HUES64 (cell line): Measurements from ENCODE around the gene ARHGEF3.

Experiments used
- H3K27ac ChIP-seq: 2 replicates; pipeline ENCODE4 v1.7.0; 2013; ENCODE audit warnings: low read depth, low read length, inconsistent platforms
- H3K27me3 ChIP-seq: 2 replicates; pipeline ENCODE4 v1.6.1; 2013; ENCODE audit warnings: mild to moderate bottlenecking, low read length; ENCODE audit not compliant: insufficient read depth
- H3K36me3 ChIP-seq: 2 replicates; pipeline ENCODE4 v1.6.1; 2013; ENCODE audit warnings: mild to moderate bottlenecking, low read length; ENCODE audit not compliant: insufficient read depth
- H3K4me1 ChIP-seq: 2 replicates; pipeline ENCODE4 v1.6.1; 2013; ENCODE audit warnings: mild to moderate bottlenecking, low read length, moderate library complexity; ENCODE audit not compliant: insufficient read depth
- H3K4me3 ChIP-seq: 2 replicates; pipeline ENCODE4 v1.5.1; 2013; ENCODE audit warnings: mild to moderate bottlenecking, low read length, moderate library complexity
- H3K9ac ChIP-seq: 2 replicates; pipeline ENCODE4 v1.6.1; 2013; ENCODE audit warnings: mild to moderate bottlenecking, low read depth, low read length
- H3K9me3 ChIP-seq: 2 replicates; pipeline ENCODE4 v1.6.1; 2013; ENCODE audit warnings: low read depth, low read length; ENCODE audit not compliant: insufficient read depth
- WGBS: fragments of 150-250, 120-280 bp; methylation state at CpG from one replicate; pipeline ENCODE4 v1.1.7; 2013; ENCODE audit warnings: missing lambda C conversion rate; 5-methylcytosine and 5-hydroxymethylcytosine counted together

ARHGEF3 gene

GRCh38 chr3:56790016-56790821 lies 11.5 kb downstream of the ARHGEF3 start:
- H3K27ac ChIP-seq = no peak overlapping the region
- WGBS = 95% methylated on average over 6 of the region's 6 CpGs
- no peaks in the 10 kb centered on the region for H3K27me3 ChIP-seq
- H3K9me3 ChIP-seq = no peaks in the 10 kb centered on the region
- H3K4me1 ChIP-seq = peaks cover 3% of the 10 kb centered on the region
- no peak overlapping the region for H3K9ac ChIP-seq
- no peak overlapping the region for H3K4me3 ChIP-seq
- no peaks in the 10 kb centered on the region for H3K36me3 ChIP-seq

DNA sequence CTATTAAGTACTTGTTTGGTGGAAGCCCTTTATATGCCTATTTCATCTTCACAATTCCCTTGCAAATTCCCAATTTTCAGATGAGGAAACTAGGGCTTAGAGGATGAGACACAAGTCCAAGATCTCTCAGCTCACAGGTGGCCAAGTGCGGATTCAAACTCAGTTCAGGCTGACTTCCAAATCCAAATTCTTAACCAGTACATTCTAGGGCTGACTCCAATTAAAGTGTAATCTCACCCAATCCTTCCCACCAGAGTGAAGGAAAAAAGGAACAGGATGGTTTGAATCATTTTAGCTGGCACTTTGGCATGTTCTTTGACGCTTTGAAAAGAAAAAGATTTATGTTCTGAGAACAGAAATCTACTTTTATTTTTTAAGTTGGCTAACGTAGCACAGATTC lies 12.7 kb downstream of the ARHGEF3 start:
- no peaks in the 10 kb centered on the region for H3K36me3 ChIP-seq
- H3K9ac ChIP-seq = no peak overlapping the region
- H3K27me3 ChIP-seq = no peaks in the 10 kb centered on the region
- peaks cover 3% of the 10 kb centered on the region for H3K4me1 ChIP-seq
- H3K27ac ChIP-seq = no peak overlapping the region
- WGBS = 57% methylated on average over 2 of the region's 3 CpGs
- H3K4me3 ChIP-seq = no peak overlapping the region
- H3K9me3 ChIP-seq = no peaks in the 10 kb centered on the region

- H3K4me3 ChIP-seq = no peak overlapping the region
- no peaks in the 10 kb centered on the region for H3K36me3 ChIP-seq
- peaks cover 3% of the 10 kb centered on the region for H3K4me1 ChIP-seq
- H3K27ac ChIP-seq = no peak overlapping the region
- 98% methylated on average over 2 of the region's 2 CpGs for WGBS
- H3K27me3 ChIP-seq = no peaks in the 10 kb centered on the region
- no peak overlapping the region for H3K9ac ChIP-seq
- no peaks in the 10 kb centered on the region for H3K9me3 ChIP-seq
Measured at GRCh38 chr3:56788521-56788920, 13.2 kb downstream of the ARHGEF3 start.

DNA sequence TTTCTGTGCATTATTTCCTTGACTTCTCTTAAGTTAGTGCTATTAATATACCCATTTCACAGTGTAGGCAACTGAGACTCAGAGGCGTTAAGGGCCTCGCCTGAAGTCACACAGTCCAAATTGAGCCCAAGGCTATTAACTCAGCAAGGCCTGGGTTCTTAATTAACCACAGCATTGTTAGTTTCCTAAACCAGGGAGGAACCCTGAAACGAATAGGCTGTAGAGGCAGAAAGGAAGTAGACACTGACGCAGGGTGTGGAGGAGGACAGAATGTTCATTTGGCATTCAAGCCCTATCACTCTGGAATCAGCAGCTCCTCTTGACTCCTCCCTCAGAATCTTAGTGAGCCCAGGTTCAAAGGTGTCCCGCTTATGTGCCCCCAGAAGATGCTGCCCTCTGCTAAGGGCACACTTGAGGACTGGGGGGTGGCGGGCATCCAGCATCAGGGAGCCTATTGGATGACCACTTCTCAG lies 13.9 kb downstream of the ARHGEF3 start:
- WGBS = 93% methylated on average over 6 of the region's 6 CpGs
- Histone ChIP-seq H3K36me3 (no peaks in the 10 kb centered on the region), H3K4me3 (no peak overlapping the region)

DNA sequence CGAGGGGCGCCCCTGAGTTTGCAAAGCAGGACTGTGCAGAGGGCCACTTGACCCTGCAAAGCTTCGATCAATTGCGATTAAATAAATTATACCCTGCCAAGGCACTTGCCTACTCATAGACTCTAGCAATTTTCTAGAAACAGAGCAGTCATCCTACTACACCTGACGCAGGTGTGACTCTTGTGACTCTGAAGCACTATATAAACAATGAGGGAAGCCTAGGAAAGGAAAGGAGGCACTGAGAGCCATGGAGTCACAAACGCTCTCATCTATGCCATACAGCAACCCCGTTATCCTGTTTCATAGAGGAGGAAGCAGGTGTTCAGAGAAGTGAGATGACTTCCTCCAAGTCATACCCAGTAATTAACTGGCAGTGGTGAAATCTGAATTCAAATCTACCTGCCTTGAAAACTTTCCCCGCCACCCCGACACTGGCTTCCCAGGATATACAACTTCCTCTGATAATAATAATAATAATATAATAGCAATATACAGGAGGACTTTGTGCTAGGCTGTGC lies 14.4 kb downstream of the ARHGEF3 start:
- WGBS = 95% methylated on average over 7 of the region's 9 CpGs

More for the DNA sequence above, 13.9 kb downstream of the ARHGEF3 start:
- Histone ChIP-seq H3K4me1 (peaks cover 3% of the 10 kb centered on the region), H3K9me3 (no peaks in the 10 kb centered on the region), H3K27ac (no peak overlapping the region), H3K27me3 (no peaks in the 10 kb centered on the region), H3K9ac (no peak overlapping the region)

GRCh38 chr3:56785499-56785898 lies 16.2 kb downstream of the ARHGEF3 start:
- Histone ChIP-seq H3K27me3 (no peaks in the 10 kb centered on the region), H3K4me3 (no peak overlapping the region), H3K4me1 (peaks cover 10% of the 10 kb centered on the region), H3K36me3 (no peaks in the 10 kb centered on the region), H3K27ac (no peak overlapping the region), H3K9ac (no peak overlapping the region), H3K9me3 (no peaks in the 10 kb centered on the region)
- WGBS = 93% methylated on average over 4 of the region's 4 CpGs

More for the DNA sequence above, 14.4 kb downstream of the ARHGEF3 start:
- Histone ChIP-seq H3K27me3 (no peaks in the 10 kb centered on the region), H3K9ac (no peak overlapping the region), H3K4me1 (peaks cover 8% of the 10 kb centered on the region), H3K27ac (no peak overlapping the region), H3K9me3 (no peaks in the 10 kb centered on the region), H3K4me3 (no peak overlapping the region), H3K36me3 (no peaks in the 10 kb centered on the region)

GRCh38 chr3:56784448-56785001 lies 17.2 kb downstream of the ARHGEF3 start:
- no peaks in the 10 kb centered on the region for H3K9me3 ChIP-seq
- no peak overlapping the region for H3K9ac ChIP-seq
- no peak overlapping the region for H3K4me3 ChIP-seq
- H3K36me3 ChIP-seq = no peaks in the 10 kb centered on the region
- no peaks in the 10 kb centered on the region for H3K27me3 ChIP-seq
- peaks cover 10% of the 10 kb centered on the region for H3K4me1 ChIP-seq
- no peak overlapping the region for H3K27ac ChIP-seq
- 89% methylated on average over 5 of the region's 5 CpGs for WGBS

DNA sequence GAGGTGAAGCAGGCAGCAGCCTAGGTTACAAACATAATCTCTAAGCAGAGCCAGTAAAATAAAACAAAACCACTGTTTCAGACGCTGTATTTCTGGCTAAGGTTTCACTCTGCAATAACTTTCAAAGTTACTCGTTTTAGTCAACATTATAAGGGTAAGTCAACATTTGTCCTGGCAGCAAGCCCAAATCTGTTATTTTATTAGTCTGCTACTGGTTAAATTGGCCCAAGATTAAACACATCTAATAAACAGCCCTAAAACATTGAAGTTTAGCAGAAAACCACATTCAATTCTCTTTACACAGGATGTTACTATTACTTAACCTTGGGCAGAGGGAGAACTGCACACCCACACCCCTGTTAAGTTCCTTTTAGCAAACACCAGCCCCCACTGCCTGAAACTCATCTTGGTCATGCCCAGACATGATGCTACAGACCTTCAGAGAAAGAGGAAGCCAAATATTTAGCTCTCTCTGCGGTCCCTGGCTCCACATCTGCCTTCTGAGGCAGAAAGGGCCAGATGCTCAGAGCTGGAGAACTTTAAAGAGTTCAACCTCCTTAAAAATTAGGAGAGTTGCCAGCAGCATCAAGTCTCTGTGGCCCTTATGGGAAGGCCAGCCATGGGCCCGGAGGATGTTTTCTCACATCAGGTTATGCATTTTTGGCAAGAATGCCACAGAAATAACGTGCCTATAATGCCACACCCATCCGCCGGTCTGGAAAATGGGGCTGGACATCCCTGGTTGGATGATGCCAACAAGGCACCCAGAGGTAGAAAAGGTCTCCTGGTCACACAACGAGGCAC lies 17.9 kb downstream of the ARHGEF3 start:
- H3K36me3 ChIP-seq = no peaks in the 10 kb centered on the region
- H3K9me3 ChIP-seq = no peaks in the 10 kb centered on the region
- H3K27me3 ChIP-seq = no peaks in the 10 kb centered on the region
- no peak overlapping the region for H3K9ac ChIP-seq
- WGBS = 94% methylated on average over 8 of the region's 8 CpGs
- peaks cover 10% of the 10 kb centered on the region for H3K4me1 ChIP-seq
- no peak overlapping the region for H3K4me3 ChIP-seq
- no peak overlapping the region for H3K27ac ChIP-seq

DNA sequence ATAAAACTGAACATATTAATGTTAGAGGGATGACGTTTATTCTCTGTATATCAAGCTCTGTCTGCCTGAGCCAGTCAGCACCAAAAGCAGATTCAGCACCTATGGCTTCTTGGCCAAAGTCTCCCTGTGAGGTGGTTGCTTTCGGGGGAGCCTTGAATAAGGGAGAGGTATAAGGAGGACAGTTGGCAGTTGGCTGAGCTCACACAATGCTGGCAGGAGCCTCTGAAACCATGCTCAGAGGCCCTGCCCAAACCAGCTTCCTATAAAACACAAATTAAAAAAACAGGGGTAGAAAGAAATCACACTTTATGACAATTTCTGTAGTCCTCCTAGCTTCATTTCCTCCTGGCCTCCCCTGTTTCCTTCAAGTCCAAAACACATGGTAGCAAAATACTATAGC lies 18.8 kb downstream of the ARHGEF3 start:
- Histone ChIP-seq H3K9ac (no peak overlapping the region; the same call in 1 of the 2 replicates), H3K27ac (no peak overlapping the region), H3K4me1 (peaks cover 7% of the 10 kb centered on the region; the same call in 1 of the 2 replicates), H3K4me3 (no peak overlapping the region), H3K9me3 (no peaks in the 10 kb centered on the region), H3K27me3 (no peaks in the 10 kb centered on the region), H3K36me3 (no peaks in the 10 kb centered on the region)
- WGBS = 86% methylated on average over 2 of the region's 2 CpGs

GRCh38 chr3:56782215-56782614 lies 19.5 kb downstream of the ARHGEF3 start:
- H3K4me1 ChIP-seq = peaks cover 7% of the 10 kb centered on the region; the same call in 1 of the 2 replicates
- WGBS = 76% methylated on average over 4 of the region's 4 CpGs
- no peak overlapping the region for H3K27ac ChIP-seq
- no peak overlapping the region for H3K9ac ChIP-seq
- H3K27me3 ChIP-seq = no peaks in the 10 kb centered on the region
- H3K36me3 ChIP-seq = no peaks in the 10 kb centered on the region
- H3K4me3 ChIP-seq = no peak overlapping the region
- H3K9me3 ChIP-seq = no peaks in the 10 kb centered on the region

DNA sequence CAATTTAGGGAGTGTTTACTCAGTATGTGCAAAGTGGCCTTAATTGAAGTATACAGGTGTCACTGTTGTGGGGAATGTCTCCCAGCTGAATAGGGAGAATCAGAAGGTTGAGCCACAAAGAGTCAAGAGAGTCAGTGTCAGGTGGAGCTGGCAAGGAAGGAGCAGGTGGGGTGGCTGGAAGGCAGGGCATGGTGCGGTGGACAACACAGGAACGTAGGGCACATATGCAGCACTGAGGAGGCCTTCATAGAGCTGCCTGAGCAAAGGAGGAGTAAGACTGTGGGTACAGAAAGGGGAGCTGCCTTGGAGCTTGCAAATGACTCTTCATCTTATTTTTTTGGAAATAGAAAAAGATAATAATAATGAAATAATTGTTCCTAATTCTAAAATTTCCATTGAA lies 20.0 kb downstream of the ARHGEF3 start:
- Histone ChIP-seq H3K4me3 (no peak overlapping the region), H3K4me1 (peaks cover 7% of the 10 kb centered on the region; the same call in 1 of the 2 replicates), H3K27ac (no peak overlapping the region), H3K9me3 (no peaks in the 10 kb centered on the region), H3K27me3 (no peaks in the 10 kb centered on the region), H3K9ac (no peak overlapping the region), H3K36me3 (no peaks in the 10 kb centered on the region)
- 86% methylated on average over 2 of the region's 2 CpGs for WGBS
